HepG2 (cell line): ENCODE data around the gene MAT2A. TPM values are rescaled to one million over a fixed set of nuclear protein-coding genes. Genes with fewer than 3 reads are reported as not detected.

Source experiments
- BORCS8-MEF2B ChIP-seq: sonication (generic); formaldehyde crosslinking; IDR thresholded peaks from 2 replicates; pipeline ENCODE4 v1.8.0; 2022; ENCODE audit warnings: mild to moderate bottlenecking, missing genetic modification reagents
- BRCA1 ChIP-seq: sonication (generic); formaldehyde crosslinking; IDR thresholded peaks from 2 replicates; pipeline ENCODE4 v1.4.0; 2020; ENCODE audit warnings: missing genetic modification reagents
- CEBPZ ChIP-seq: IDR thresholded peaks from 2 replicates; pipeline ENCODE4 v1.6.1; 2012; ENCODE audit warnings: low read length, improper control_type of control experiment
- DDIT3 ChIP-seq: sonication (generic); formaldehyde crosslinking; IDR thresholded peaks from 2 replicates; pipeline ENCODE4 v1.4.0; 2020; ENCODE audit warnings: mild to moderate bottlenecking, missing genetic modification reagents
- DNMT1 ChIP-seq: sonication (generic); formaldehyde crosslinking; IDR thresholded peaks from 2 replicates; pipeline ENCODE4 v1.5.1; 2020; ENCODE audit warnings: mild to moderate bottlenecking, missing genetic modification reagents
- FOXO4 ChIP-seq: sonication (generic); formaldehyde crosslinking; conservative IDR thresholded peaks from 2 replicates; pipeline ENCODE4 v1.8.1; 2023; ENCODE audit warnings: missing genetic modification reagents
- KLF6 ChIP-seq: IDR thresholded peaks from 2 replicates; pipeline ENCODE4 v1.8.0; 2016; ENCODE audit warnings: missing biosample characterization, missing genetic modification reagents
- MED1 ChIP-seq: sonication (generic); formaldehyde crosslinking; IDR thresholded peaks from 2 replicates; pipeline ENCODE4 v1.4.0; 2020; ENCODE audit warnings: missing genetic modification reagents
- MXD3 ChIP-seq: IDR thresholded peaks from 2 replicates; pipeline ENCODE4 v1.6.1; 2016; ENCODE audit warnings: mild to moderate bottlenecking, missing biosample characterization, missing genetic modification reagents
- NAIF1 ChIP-seq: sonication (generic); formaldehyde crosslinking; IDR thresholded peaks from 2 replicates; pipeline ENCODE4 v1.5.0; 2020; ENCODE audit warnings: mild to moderate bottlenecking, missing genetic modification reagents, borderline replicate concordance
- ONECUT2 ChIP-seq: sonication (generic); formaldehyde crosslinking; IDR thresholded peaks from 2 replicates; pipeline ENCODE4 v1.4.0; 2020; ENCODE audit warnings: missing genetic modification reagents
- THAP9 ChIP-seq: sonication (generic); formaldehyde crosslinking; IDR thresholded peaks from 2 replicates; pipeline ENCODE4; 2020; ENCODE audit warnings: missing genetic modification reagents, mild to moderate bottlenecking, borderline replicate concordance
- ZNF121 ChIP-seq: sonication (generic); formaldehyde crosslinking; IDR thresholded peaks from 2 replicates; pipeline ENCODE4 v1.5.0; 2020; ENCODE audit warnings: mild to moderate bottlenecking, missing genetic modification reagents
- ZNF33A ChIP-seq: sonication (generic); formaldehyde crosslinking; IDR thresholded peaks from 2 replicates; pipeline ENCODE4 v1.5.1; 2020; ENCODE audit warnings: missing genetic modification reagents, mild to moderate bottlenecking, moderate library complexity, borderline replicate concordance
- ZNF614 ChIP-seq: IDR thresholded peaks from 2 replicates; pipeline ENCODE4 v1.6.1; 2018; ENCODE audit warnings: missing biosample characterization, missing genetic modification reagents, inconsistent platforms, borderline replicate concordance
- ZNF768 ChIP-seq: sonication (generic); formaldehyde crosslinking; IDR thresholded peaks from 2 replicates; pipeline ENCODE4 v1.4.0; 2020; ENCODE audit warnings: missing genetic modification reagents
- ZNF790 ChIP-seq: sonication (generic); formaldehyde crosslinking; IDR thresholded peaks from 2 replicates; pipeline ENCODE4 v1.8.0; 2022; ENCODE audit warnings: missing genetic modification reagents, mild to moderate bottlenecking, borderline replicate concordance
- ZNF850 ChIP-seq: sonication (generic); formaldehyde crosslinking; conservative IDR thresholded peaks from 2 replicates; pipeline ENCODE4 v1.9.0; 2021; ENCODE audit warnings: mild to moderate bottlenecking, missing genetic modification reagents
- polyA plus RNA-seq, 8 experiments: library from polyadenylated mRNA; depleted of rRNA in 3 of 8; stranded (reverse) in 7 of 8; unstranded in 1 of 8; fragments of >200 nt; fragmentation: Illumina TruSeq in 4 of 8; extraction: Trizol in 4 of 8; gene quantifications; 2 replicates each; pipeline versions ENCODE4 v1.2.1 to v1.2.3, GENCODE V29; 2011 to 2016; ENCODE audit warnings: low read depth in 4 of 8, missing spikeins in 1 of 8, mixed read lengths in 1 of 8; ENCODE audit not compliant: insufficient read depth in 1 of 8
- total RNA-seq, 5 experiments: library from RNA; depleted of rRNA; stranded (reverse); fragments of >200 nt; fragmentation: Illumina TruSeq; extraction: Trizol; gene quantifications; 2 replicates each; pipeline ENCODE4 v1.2.3, GENCODE V29; 2016; ENCODE audit warnings: low read depth in 1 of 5

Gene MAT2A
- total and polyA plus RNA-seq, 2 of the 13 experiments (the other 11 are each of a cell fraction or from before 2014, with no cell fraction given), result 155 to 331 TPM

GRCh38 chr2:85584857-85585780 lies 46.2 kb downstream of the MAT2A start (continued):
- TF ChIP-seq CEBPZ (no peak), ZNF121 (no peak), THAP9 (peak; percentile 66), ZNF850 (CRISPR knock-in tag) (no peak), ZNF768 (no peak), DDIT3 (CRISPR knock-in tag) (no peak), ONECUT2 (CRISPR knock-in tag) (no peak), BORCS8-MEF2B (peak; percentile 86), ZNF790 (CRISPR knock-in tag) (peak; percentile 48; the same call in 1 of the 2 replicates), MXD3 (no peak), BRCA1 (CRISPR knock-in tag) (0 out of 2 replicates have a peak, but pooled peaks have one; percentile 56), NAIF1 (no peak), MED1 (CRISPR knock-in tag) (peak; percentile 80), KLF6 (CRISPR knock-in tag) (no peak), ZNF614 (CRISPR knock-in tag) (peak; percentile 94), DNMT1 (CRISPR knock-in tag) (no peak; the same call in 1 of the 2 replicates), ZNF33A (CRISPR knock-in tag) (peak; percentile 21; the same call in 1 of the 2 replicates), FOXO4 (CRISPR knock-in tag) (0 out of 2 replicates have a peak, but pooled peaks have one; percentile 17)
